GM21390 (cell line): ENCODE measurements around the gene PSMB1.
"Not testable (repeated sequence)": the region's sequence is repeated elsewhere in the genome, so short reads cannot be mapped to it uniquely, and the experiment has no call there.

Experiments
- ATAC-seq: cut with Tn5 transposase; IDR thresholded peaks from one replicate; pipeline ENCODE4 v1.9.1; 2021; ENCODE audit not compliant: unreplicated experiment

PSMB1 gene

GRCh38 chr6:170536671-170537070 lies 16.4 kb downstream of the PSMB1 start:
- no peak for ATAC-seq

- ATAC-seq = no peak
These were observed 18.1 kb downstream of the PSMB1 start for GRCh38 chr6:170535004-170535403.

- no peak for ATAC-seq
These were observed 19.3 kb downstream of the PSMB1 start for GRCh38 chr6:170533792-170534191.

GRCh38 chr6:170532867-170533488 lies 20.1 kb downstream of the PSMB1 start:
- ATAC-seq = no peak

- ATAC-seq = peak; percentile 74
These were observed 23.2 kb downstream of the PSMB1 start for GRCh38 chr6:170529839-170530469.

- not testable (repeated sequence) for ATAC-seq
These were observed 25.1 kb downstream of the PSMB1 start for GRCh38 chr6:170527995-170528394.

- no peak for ATAC-seq
These were observed 27.3 kb downstream of the PSMB1 start for GRCh38 chr6:170525795-170526194.

- ATAC-seq = no peak
These were observed 29.0 kb downstream of the PSMB1 start for GRCh38 chr6:170524172-170524502.

GRCh38 chr6:170523256-170524171 lies 29.6 kb downstream of the PSMB1 start:
- ATAC-seq = no peak

- no peak for ATAC-seq
These were observed 30.4 kb downstream of the PSMB1 start for GRCh38 chr6:170522565-170523183.

GRCh38 chr6:170516783-170517616 lies 36.1 kb downstream of the PSMB1 start:
- ATAC-seq = peak; percentile 98

GRCh38 chr6:170514908-170515307 lies 38.2 kb downstream of the PSMB1 start:
- no peak for ATAC-seq

GRCh38 chr6:170512249-170512648 lies 40.9 kb downstream of the PSMB1 start:
- no peak for ATAC-seq

- no peak for ATAC-seq
These were observed 42.5 kb downstream of the PSMB1 start for GRCh38 chr6:170510631-170511030.

GRCh38 chr6:170509723-170510018 lies 43.4 kb downstream of the PSMB1 start:
- ATAC-seq = no peak

GRCh38 chr6:170508892-170509722 lies 44.0 kb downstream of the PSMB1 start:
- ATAC-seq = not testable (repeated sequence)

- ATAC-seq = not testable (repeated sequence)
These were observed 44.8 kb downstream of the PSMB1 start for GRCh38 chr6:170508275-170508674.

- not testable (repeated sequence) for ATAC-seq
These were observed 45.4 kb downstream of the PSMB1 start for GRCh38 chr6:170507728-170508127.

- no peak for ATAC-seq
These were observed 46.7 kb downstream of the PSMB1 start for GRCh38 chr6:170506446-170506845.

GRCh38 chr6:170505306-170505705 lies 47.8 kb downstream of the PSMB1 start:
- ATAC-seq = no peak
